GM23248 (cell line): Measurements from ENCODE around the gene APBA1. TPM values are rescaled to one million over a fixed set of nuclear protein-coding genes. Genes with fewer than 3 reads are reported as not detected.

ENCODE experiments used
- DNase-seq: peaks from one replicate; pipeline ENCODE4 v3.0.0-alpha.2; 2015
- H2AFZ ChIP-seq: fragments of 200-600 bp; sonication (generic); 2 replicates; pipeline ENCODE4 v1.6.1; 2016; ENCODE audit warnings: antibody characterized with exemption
- H3F3A ChIP-seq: fragments of 200-600 bp; sonication (generic); 2 replicates; pipeline ENCODE4 v1.6.1; 2016; ENCODE audit warnings: mild to moderate bottlenecking, antibody characterized with exemption, mixed run types; ENCODE audit not compliant: insufficient read depth
- H3K27ac ChIP-seq: fragments of 200-600 bp; sonication (generic); 2 replicates; pipeline ENCODE4 v1.5.1; 2016; ENCODE audit warnings: mild to moderate bottlenecking
- H3K27me3 ChIP-seq: fragments of 200-600 bp; sonication (generic); replicated peaks from 2 replicates; pipeline ENCODE4 v1.6.1; 2016; ENCODE audit warnings: mild to moderate bottlenecking; ENCODE audit not compliant: insufficient read depth
- H3K36me3 ChIP-seq: fragments of 200-600 bp; sonication (generic); 2 replicates; pipeline ENCODE4 v1.6.1; 2016; ENCODE audit warnings: low read depth, mild to moderate bottlenecking
- H3K4me1 ChIP-seq: fragments of 200-600 bp; sonication (generic); 2 replicates; pipeline ENCODE4 v1.6.1; 2016; ENCODE audit warnings: mild to moderate bottlenecking; ENCODE audit not compliant: insufficient read depth
- H3K4me2 ChIP-seq: fragments of 200-600 bp; sonication (generic); one replicate; pipeline ENCODE4 v1.6.1; 2016; ENCODE audit warnings: mild to moderate bottlenecking; ENCODE audit not compliant: unreplicated experiment
- H3K4me3 ChIP-seq: fragments of 200-600 bp; sonication (generic); 2 replicates; pipeline ENCODE4 v1.5.1; 2016; ENCODE audit warnings: mild to moderate bottlenecking
- H3K79me2 ChIP-seq: fragments of 200-600 bp; sonication (generic); 2 replicates; pipeline ENCODE4 v1.6.1; 2016; ENCODE audit warnings: mild to moderate bottlenecking; ENCODE audit not compliant: insufficient read depth
- H3K9ac ChIP-seq: fragments of 200-600 bp; sonication (generic); 2 replicates; pipeline ENCODE4 v1.6.1; 2016; ENCODE audit warnings: mild to moderate bottlenecking
- H3K9me2 ChIP-seq: fragments of 200-600 bp; sonication (generic); 2 replicates; pipeline ENCODE4 v1.6.1; 2016; ENCODE audit warnings: mixed run types, mild to moderate bottlenecking, moderate library complexity; ENCODE audit not compliant: insufficient read depth
- H3K9me3 ChIP-seq: fragments of 200-600 bp; sonication (generic); one replicate; pipeline ENCODE4 v1.6.1; 2017; ENCODE audit warnings: low read depth
- H4K20me1 ChIP-seq: fragments of 200-600 bp; sonication (generic); 2 replicates; pipeline ENCODE4 v1.6.0; 2016; ENCODE audit not compliant: insufficient read depth
- EZH2 ChIP-seq: fragments of 200-600 bp; sonication (generic); IDR thresholded peaks from 2 replicates; pipeline ENCODE4 v1.6.1; 2018; ENCODE audit warnings: antibody characterized with exemption, mild to moderate bottlenecking; ENCODE audit not compliant: insufficient read depth, poor library complexity, severe bottlenecking
- EZH2phosphoT487 ChIP-seq: fragments of 200-600 bp; sonication (generic); IDR thresholded peaks from 2 replicates; pipeline ENCODE4 v1.6.1; 2018; ENCODE audit warnings: antibody characterized with exemption, moderate library complexity, mild to moderate bottlenecking, low read depth; ENCODE audit not compliant: insufficient read depth
- WGBS, 2 experiments: methylation state at CpG; one replicate each; pipeline ENCODE4 v1.1.6; 2015 to 2017; ENCODE audit warnings: low lambda C conversion rate in 2 of 2, low coverage in 1 of 2; ENCODE audit errors: missing lambda C conversion rate in 2 of 2; 5-methylcytosine and 5-hydroxymethylcytosine counted together
- in situ Hi-C: fragments of 300-500 bp; cut with MboI; formaldehyde crosslinking; loops from 2 replicates; pipeline ENCODE4 v1.15.0; 2020
- polyA plus RNA-seq: library from polyadenylated mRNA; unstranded; fragments of >200 nt; fragmentation: Nextera tagmentation; extraction: Ambion mirVana; gene quantifications from 2 replicates; pipeline ENCODE4 v1.2.1, GENCODE V29; 2016
- total RNA-seq: library from RNA; depleted of rRNA; stranded (reverse); fragments of >200 nt; shearing (Covaris generic); gene quantifications from 2 replicates; pipeline ENCODE4 v1.2.3, GENCODE V29; 2014

APBA1 gene
- total and polyA plus RNA-seq, 2 experiments from 2014 or later = 0.93 to 11.3 TPM

DNA sequence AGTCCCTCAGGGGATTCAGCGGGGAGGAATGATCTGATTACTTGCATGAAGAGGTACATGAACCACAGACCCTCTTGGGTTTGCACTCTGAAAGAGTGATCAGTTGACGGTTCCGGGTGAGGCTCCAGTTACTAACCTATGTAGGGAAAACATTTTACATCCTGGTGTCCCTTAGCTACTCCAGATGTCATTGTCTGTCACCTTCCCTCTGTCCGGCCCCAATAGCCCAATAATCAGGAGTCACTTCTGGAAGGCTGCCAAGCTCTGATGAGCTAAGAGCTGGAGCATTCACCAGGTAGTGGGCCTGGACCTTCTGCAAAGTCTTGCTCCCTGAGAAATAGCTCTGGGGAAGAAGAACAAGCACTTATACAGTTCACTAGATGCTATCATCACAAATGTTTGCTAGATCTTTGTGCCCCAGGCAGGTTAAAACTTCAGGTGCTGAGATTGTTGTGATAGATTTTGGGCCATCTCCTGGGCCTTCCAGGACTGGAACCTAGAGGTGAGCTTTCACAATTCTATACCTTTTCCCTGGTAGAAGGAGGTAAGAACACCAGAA is 282.7 kb downstream of the APBA1 start:
- Histone ChIP-seq H3F3A (no peaks in the 10 kb centered on the region), H3K36me3 (no peaks in the 10 kb centered on the region), H3K27ac (no peak overlapping the region), H3K4me2 (no peak overlapping the region), H4K20me1 (no peaks in the 10 kb centered on the region), H3K79me2 (no peaks in the 10 kb centered on the region), H3K4me1 (no peaks in the 10 kb centered on the region), H2AFZ (no peak overlapping the region), H3K9ac (no peak overlapping the region), H3K27me3 (0 out of 2 replicates have a peak, but pooled peaks cover 16% of the 10 kb centered on the region), H3K9me2 (no peaks in the 10 kb centered on the region), H3K4me3 (no peak overlapping the region), H3K9me3 (no peaks in the 10 kb centered on the region)
- WGBS, 2 experiments = 72 to 78% methylated on average over 4 of the region's 4 CpGs
- in situ Hi-C loops = no loop called here
- TF ChIP-seq EZH2phosphoT487 (no peak), EZH2 (no peak)
- DNase-seq = no peak

DNA sequence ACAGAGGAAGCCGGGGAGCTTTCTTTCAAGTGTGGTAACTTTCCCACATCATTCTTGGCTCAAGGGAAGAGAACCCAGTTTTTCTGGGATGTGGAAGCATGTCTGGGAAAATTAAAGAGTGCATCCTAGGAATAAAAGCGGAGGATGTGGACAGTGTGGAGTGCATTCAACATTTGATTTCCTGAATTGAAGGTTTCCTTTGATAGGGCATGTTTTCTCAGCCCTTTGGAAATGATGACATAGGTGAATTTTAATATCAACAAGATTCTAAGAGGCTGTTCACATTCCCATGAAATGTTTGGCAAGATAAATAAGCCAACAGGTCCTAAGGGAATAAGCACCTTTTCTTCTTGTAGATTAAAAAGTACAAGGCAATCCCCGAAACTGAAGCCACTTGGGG is 283.6 kb downstream of the APBA1 start:
- Histone ChIP-seq H3K79me2 (no peaks in the 10 kb centered on the region), H3K9me3 (no peaks in the 10 kb centered on the region), H3F3A (no peaks in the 10 kb centered on the region), H2AFZ (no peak overlapping the region), H3K36me3 (no peaks in the 10 kb centered on the region), H3K27me3 (0 out of 2 replicates have a peak, but pooled peaks cover 16% of the 10 kb centered on the region), H3K4me2 (no peak overlapping the region), H3K9ac (no peak overlapping the region), H3K4me1 (no peaks in the 10 kb centered on the region), H3K4me3 (no peak overlapping the region), H4K20me1 (no peaks in the 10 kb centered on the region), H3K27ac (no peak overlapping the region), H3K9me2 (no peaks in the 10 kb centered on the region)
- WGBS, 2 experiments = 60 to 66% methylated on average over 3 of the region's 3 CpGs
- DNase-seq = no peak
- no peak for TF ChIP-seq EZH2
- no peak for TF ChIP-seq EZH2phosphoT487
- in situ Hi-C loops = no loop called here

DNA sequence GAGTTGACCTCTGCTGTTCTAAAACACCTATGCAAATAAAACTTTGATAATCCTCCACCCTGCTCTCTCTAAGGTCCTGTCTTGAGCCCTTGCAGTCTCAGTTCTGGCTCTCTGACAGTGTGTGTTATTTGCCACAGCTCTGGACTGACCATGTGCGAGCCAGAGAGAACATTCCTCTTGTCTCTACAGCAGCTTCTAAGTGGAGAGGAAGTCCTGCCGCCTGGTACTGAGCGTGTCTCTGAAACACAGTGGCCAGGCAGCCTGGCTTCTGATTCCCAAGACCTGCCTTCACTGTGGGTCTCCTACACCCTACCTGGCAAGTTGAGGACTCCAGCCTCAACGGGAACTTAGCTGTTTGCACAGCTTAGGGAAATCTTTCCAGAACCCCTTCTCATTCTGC is 285.5 kb downstream of the APBA1 start:
- no peak overlapping the region for H2AFZ ChIP-seq

DNA sequence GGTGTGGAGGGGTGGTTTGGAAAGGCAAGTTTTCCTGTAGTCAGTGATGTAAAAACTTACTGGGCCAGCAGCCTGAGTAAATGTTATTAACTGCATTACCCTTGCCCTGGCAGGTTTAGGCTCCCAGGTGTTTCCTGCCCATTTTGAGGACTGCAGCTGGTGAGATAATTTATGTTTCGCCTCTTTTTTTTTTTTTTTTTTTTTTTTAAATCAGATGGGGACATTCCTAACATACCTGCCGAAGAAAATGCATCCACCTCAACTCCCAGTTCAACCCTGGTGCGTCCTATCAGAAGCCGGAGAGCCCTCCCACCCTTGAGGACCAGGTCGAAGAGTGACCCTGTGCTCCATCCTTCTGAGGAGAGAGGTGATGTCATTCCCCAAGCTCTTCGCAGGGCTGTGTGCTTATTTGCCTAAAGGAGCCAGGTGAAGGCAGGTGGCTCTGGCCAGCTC is 286.6 kb downstream of the APBA1 start:
- in situ Hi-C loops = no loop called here

More for the DNA sequence above, 285.5 kb downstream of the APBA1 start:
- H3K9me3 ChIP-seq = no peaks in the 10 kb centered on the region
- H3K4me1 ChIP-seq = no peaks in the 10 kb centered on the region
- H4K20me1 ChIP-seq = no peaks in the 10 kb centered on the region
- H3K4me2 ChIP-seq = no peak overlapping the region
- no peaks in the 10 kb centered on the region for H3K9me2 ChIP-seq
- no peak overlapping the region for H3K27ac ChIP-seq
- no peaks in the 10 kb centered on the region for H3K79me2 ChIP-seq
- 0 out of 2 replicates have a peak, but pooled peaks cover 16% of the 10 kb centered on the region for H3K27me3 ChIP-seq
- TF ChIP-seq EZH2 (no peak), EZH2phosphoT487 (no peak)
- H3K36me3 ChIP-seq = no peaks in the 10 kb centered on the region
- H3F3A ChIP-seq = no peaks in the 10 kb centered on the region
- no peak for DNase-seq
- in situ Hi-C loops = no loop called here
- no peak overlapping the region for H3K4me3 ChIP-seq
- H3K9ac ChIP-seq = no peak overlapping the region
- 74 to 75% methylated on average over 4 of the region's 4 CpGs for WGBS, 2 experiments

More for the DNA sequence above, 286.6 kb downstream of the APBA1 start:
- H3K27me3 ChIP-seq = 0 out of 2 replicates have a peak, but pooled peaks cover 16% of the 10 kb centered on the region
- no peak overlapping the region for H2AFZ ChIP-seq
- no peak for DNase-seq
- H3K9ac ChIP-seq = no peak overlapping the region
- H4K20me1 ChIP-seq = no peaks in the 10 kb centered on the region
- H3K27ac ChIP-seq = no peak overlapping the region
- TF ChIP-seq EZH2phosphoT487 (no peak), EZH2 (no peak)
- no peaks in the 10 kb centered on the region for H3K9me3 ChIP-seq
- H3K36me3 ChIP-seq = no peaks in the 10 kb centered on the region
- H3K4me3 ChIP-seq = no peak overlapping the region
- H3K4me2 ChIP-seq = no peak overlapping the region
- H3F3A ChIP-seq = no peaks in the 10 kb centered on the region
- H3K79me2 ChIP-seq = no peaks in the 10 kb centered on the region
- H3K9me2 ChIP-seq = no peaks in the 10 kb centered on the region
- 0 out of 2 replicates have a peak, but pooled peaks cover 5% of the 10 kb centered on the region for H3K4me1 ChIP-seq
- 58 to 59% methylated on average over 6 of the region's 6 CpGs for WGBS, 2 experiments
